ENCODE data around the gene NGEF. TPM values are rescaled to one million over a fixed set of nuclear protein-coding genes. Genes with fewer than 3 reads are reported as not detected.
A peak's percentile ranks its signal among the peaks of the same experiment; 100 is the strongest.

The NGEF gene
- total RNA-seq, 1 donor from 2014 or later = 0.16 TPM

DNA sequence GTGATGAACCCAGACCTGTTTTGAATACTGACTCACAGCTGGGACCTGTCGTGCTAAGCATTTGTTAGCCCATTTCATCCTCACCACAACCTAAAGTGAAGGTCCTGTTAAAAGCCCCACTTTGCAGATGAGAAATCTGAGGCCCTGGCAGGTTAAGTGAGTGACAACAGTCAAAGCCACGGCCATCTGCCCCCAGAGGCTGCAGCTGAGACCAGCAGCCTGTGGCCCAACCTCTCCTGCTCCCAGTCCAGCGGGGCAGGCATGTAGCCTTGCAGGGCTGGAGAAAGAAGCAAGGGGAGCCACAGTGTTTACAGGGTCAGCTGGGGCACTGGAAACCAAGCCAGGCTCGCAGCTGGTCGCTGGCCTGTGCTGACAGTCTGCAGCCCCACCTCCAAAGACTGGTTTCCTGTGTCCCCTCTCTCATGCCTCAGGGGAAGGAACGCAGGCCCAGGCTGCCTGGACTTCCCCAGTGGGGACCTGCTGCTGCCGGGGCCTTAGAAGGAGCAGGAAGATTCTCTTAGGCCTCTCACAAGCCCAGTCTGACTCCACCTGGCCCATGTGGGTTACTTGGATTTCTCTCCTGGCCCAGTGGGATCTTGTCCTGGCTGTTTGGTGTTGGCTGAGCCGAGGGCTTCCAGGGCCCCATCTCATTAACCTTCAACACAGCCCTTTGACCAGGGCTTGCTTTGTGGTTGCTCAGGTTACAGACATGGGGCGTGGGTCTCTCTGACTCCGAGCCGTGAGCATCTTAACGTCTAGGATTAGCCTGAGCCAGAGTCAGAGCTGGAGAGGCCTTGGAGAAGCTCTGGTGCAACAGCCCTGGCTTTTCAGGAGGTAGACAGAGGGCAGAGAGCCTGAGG lies 48.8 kb upstream of the NGEF start:
- peak overlapping the region; percentile 5 for H2AFZ ChIP-seq (ENCODE audit: low read depth, low read length)
- Mint-ChIP-seq H3K9me3 (ENCODE audit: unreplicated experiment) (peaks cover 2% of the 10 kb centered on the region), H3K4me3 (ENCODE audit: unreplicated experiment) (no peak overlapping the region), H3K27ac (ENCODE audit: unreplicated experiment) (no peak overlapping the region), H3K4me1 (ENCODE audit: low read depth, unreplicated experiment) (peaks cover 2% of the 10 kb centered on the region), H3K36me3 (ENCODE audit: low read depth, unreplicated experiment) (no peaks in the 10 kb centered on the region), H3K27me3 (ENCODE audit: low read depth, unreplicated experiment) (peaks cover 14% of the 10 kb centered on the region)
- no peaks in the 10 kb centered on the region for H3K36me3 ChIP-seq (ENCODE audit: insufficient read depth, low read length)
- H3K4me2 ChIP-seq (ENCODE audit: low read length) = no peak overlapping the region
- H3K27me3 ChIP-seq (ENCODE audit: insufficient read depth, low read length) = no peaks in the 10 kb centered on the region
- no peak overlapping the region for H3K27ac ChIP-seq (ENCODE audit: low read depth, low read length)
- no peak overlapping the region for H3K4me3 ChIP-seq (ENCODE audit: insufficient read depth, low read depth, low read length)
- H3K9ac ChIP-seq (ENCODE audit: low read length) = no peak overlapping the region
- no peak for FAIRE-seq
- no peaks in the 10 kb centered on the region for H3K79me2 ChIP-seq (ENCODE audit: insufficient read depth, low read length)
- H3K9me3 ChIP-seq (ENCODE audit: insufficient read depth, low read depth, low read length) = no peaks in the 10 kb centered on the region
- no peaks in the 10 kb centered on the region for H4K20me1 ChIP-seq (ENCODE audit: insufficient read depth, low read length)
- DNase-seq (ENCODE audit: low read depth) = no peak
- TF ChIP-seq, protein P1, sequence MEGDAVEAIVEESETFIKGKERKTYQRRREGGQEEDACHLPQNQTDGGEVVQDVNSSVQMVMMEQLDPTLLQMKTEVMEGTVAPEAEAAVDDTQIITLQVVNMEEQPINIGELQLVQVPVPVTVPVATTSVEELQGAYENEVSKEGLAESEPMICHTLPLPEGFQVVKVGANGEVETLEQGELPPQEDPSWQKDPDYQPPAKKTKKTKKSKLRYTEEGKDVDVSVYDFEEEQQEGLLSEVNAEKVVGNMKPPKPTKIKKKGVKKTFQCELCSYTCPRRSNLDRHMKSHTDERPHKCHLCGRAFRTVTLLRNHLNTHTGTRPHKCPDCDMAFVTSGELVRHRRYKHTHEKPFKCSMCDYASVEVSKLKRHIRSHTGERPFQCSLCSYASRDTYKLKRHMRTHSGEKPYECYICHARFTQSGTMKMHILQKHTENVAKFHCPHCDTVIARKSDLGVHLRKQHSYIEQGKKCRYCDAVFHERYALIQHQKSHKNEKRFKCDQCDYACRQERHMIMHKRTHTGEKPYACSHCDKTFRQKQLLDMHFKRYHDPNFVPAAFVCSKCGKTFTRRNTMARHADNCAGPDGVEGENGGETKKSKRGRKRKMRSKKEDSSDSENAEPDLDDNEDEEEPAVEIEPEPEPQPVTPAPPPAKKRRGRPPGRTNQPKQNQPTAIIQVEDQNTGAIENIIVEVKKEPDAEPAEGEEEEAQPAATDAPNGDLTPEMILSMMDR (IDR thresholded peaks at IDR 0.05; ENCODE audit: insufficient read depth, low read depth, low read length) = no peak
- no peak for TF ChIP-seq EZH2 (IDR thresholded peaks at IDR 0.05; ENCODE audit: insufficient read depth, low read length)
- no peaks in the 10 kb centered on the region for H3K4me1 ChIP-seq (ENCODE audit: insufficient read depth, low read length)

DNA sequence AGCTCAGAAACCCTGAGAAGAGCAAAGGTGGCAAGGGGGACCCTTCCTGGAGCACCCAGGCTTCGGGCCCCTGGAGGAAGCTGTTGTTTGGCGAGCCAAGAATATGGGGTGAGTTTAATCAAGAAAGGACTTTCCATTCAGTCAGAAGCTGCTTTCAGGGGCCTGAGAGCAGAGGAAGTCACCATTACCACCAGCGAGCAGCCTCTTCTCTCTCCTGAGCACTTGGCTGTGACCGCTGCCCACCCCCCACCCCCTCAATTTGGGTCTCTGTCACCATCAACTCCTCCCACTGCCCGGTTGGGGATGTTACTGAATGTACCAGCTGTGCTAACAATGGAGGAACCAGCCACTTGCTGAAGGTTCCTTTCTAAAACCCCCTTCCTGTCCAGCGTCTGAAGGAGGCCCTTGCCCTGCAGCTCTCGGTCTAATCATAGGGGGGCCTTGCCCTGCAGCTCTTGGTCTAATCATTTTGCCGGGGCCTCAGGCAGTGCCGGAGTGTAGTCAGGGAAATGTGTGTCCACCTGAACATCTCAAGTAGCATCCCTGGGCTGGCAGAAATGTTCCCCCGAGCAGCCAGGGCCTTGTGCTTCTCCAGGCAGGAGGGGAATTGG lies 48.0 kb upstream of the NGEF start:
- Histone ChIP-seq H3K27me3 (ENCODE audit: insufficient read depth, low read length) (no peaks in the 10 kb centered on the region), H3K9ac (ENCODE audit: low read length) (no peak overlapping the region), H3K9me3 (ENCODE audit: insufficient read depth, low read depth, low read length) (no peaks in the 10 kb centered on the region), H3K79me2 (ENCODE audit: insufficient read depth, low read length) (no peaks in the 10 kb centered on the region), H3K36me3 (ENCODE audit: insufficient read depth, low read length) (no peaks in the 10 kb centered on the region), H3K4me2 (ENCODE audit: low read length) (no peak overlapping the region), H4K20me1 (ENCODE audit: insufficient read depth, low read length) (no peaks in the 10 kb centered on the region), H2AFZ (ENCODE audit: low read depth, low read length) (no peak overlapping the region), H3K4me3 (ENCODE audit: insufficient read depth, low read depth, low read length) (no peak overlapping the region), H3K4me1 (ENCODE audit: insufficient read depth, low read length) (no peaks in the 10 kb centered on the region), H3K27ac (ENCODE audit: low read depth, low read length) (no peak overlapping the region)
- no peak overlapping the region for H3K27ac Mint-ChIP-seq (ENCODE audit: unreplicated experiment)
- FAIRE-seq (no peak), DNase-seq (ENCODE audit: low read depth) (no peak)
- H3K27me3 Mint-ChIP-seq (ENCODE audit: low read depth, unreplicated experiment) = peaks cover 14% of the 10 kb centered on the region
- H3K4me3 Mint-ChIP-seq (ENCODE audit: unreplicated experiment) = no peak overlapping the region
- TF ChIP-seq EZH2 (IDR thresholded peaks at IDR 0.05; ENCODE audit: insufficient read depth, low read length) = no peak
- TF ChIP-seq, protein P1 (IDR thresholded peaks at IDR 0.05; ENCODE audit: insufficient read depth, low read depth, low read length) = no peak
- peaks cover 2% of the 10 kb centered on the region for H3K4me1 Mint-ChIP-seq (ENCODE audit: low read depth, unreplicated experiment)
- H3K36me3 Mint-ChIP-seq (ENCODE audit: low read depth, unreplicated experiment) = peaks cover 1% of the 10 kb centered on the region
- no peaks in the 10 kb centered on the region for H3K9me3 Mint-ChIP-seq (ENCODE audit: unreplicated experiment)
